HEK293T (cell line): ENCODE measurements around the gene FBXO33.

ENCODE experiments used
- ELF4 ChIP-seq: fragments of 450-650 bp; IDR thresholded peaks from 2 replicates; pipeline ENCODE4 v1.6.1; 2017; ENCODE audit warnings: antibody characterized with exemption
- FOXK2 ChIP-seq: fragments of 450-650 bp; IDR thresholded peaks from 2 replicates; pipeline ENCODE4 v1.6.1; 2016; ENCODE audit warnings: mild to moderate bottlenecking

DNA sequence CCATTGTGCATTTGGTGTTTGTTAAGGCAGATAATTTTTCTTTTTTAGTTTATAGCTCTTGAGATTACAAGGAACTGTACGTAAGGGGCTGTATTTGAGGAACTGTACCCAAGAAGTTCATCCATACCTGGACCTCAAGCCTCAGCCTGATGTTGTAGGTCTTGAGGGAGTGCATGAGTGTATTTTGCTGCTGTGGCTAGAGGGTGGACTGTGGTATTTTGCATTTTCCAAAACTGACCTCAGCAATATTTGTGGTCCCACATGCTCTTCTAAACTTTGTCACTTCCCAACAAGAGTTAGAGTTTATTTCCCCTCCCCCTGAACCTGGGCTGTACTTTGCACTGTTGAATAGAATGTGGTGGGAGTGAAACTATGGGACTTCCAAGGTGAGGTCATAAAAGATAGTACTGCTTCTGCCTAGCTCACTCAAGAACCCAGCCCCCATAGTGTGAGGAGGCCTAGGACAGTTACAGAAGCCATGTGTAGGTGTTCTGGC, 42.2 kb upstream of the FBXO33 start:
- TF ChIP-seq ELF4 (no peak), FOXK2 (no peak)
